ENCODE results near the gene EMC1.
"Not testable (repeated sequence)": the region's sequence is repeated elsewhere in the genome, so short reads cannot be mapped to it uniquely, and the experiment has no call there.

Gene EMC1

DNA sequence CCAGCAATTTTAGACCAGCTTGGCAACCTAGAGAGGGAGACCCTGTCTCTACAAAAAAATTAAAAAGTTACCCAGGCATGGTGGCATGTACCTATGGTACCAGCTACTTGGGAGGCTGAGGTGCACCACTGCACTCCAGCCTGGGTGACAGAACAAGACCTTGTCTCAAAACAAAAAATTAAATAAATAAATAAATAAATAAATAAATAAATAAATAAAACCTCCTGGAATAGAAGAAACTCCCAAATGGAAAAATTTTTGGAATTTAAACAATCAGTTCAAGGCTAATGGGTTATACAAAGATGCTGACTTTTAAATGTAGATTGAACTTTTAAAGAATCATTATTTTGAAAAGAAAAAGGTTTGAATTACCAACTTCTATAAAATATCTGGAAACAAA is 63.5 kb downstream of the EMC1 start:
- DNase-seq (ENCODE audit: low read depth in 1 of 2, low spot score in 1 of 2): no peak

DNA sequence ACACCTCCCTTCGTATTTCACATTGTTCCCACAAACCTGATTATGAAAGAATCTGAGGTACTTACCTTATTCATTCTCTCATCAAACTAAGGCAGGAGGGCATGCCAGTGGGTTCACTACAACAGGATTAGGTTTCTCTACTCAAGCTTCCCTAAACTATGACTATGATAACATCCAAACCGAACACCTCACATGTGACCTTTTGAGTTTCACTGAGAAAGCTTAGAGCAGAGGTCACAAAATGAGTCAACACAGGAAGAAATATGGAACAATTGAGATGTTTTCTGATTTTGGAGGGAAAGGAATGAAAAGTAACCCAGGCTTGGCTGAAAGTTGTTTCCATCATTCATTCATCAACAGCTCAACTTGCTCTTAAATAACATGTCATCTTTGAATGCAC is 65.3 kb downstream of the EMC1 start:
- DNase-seq (ENCODE audit: low read depth in 1 of 2, low spot score in 1 of 2): no peak

More for the DNA sequence above, 63.5 kb downstream of the EMC1 start:
- Histone ChIP-seq H3K27me3 (ENCODE audit: insufficient read depth, poor library complexity, severe bottlenecking) (no peaks in the 10 kb centered on the region), H3K4me3 (replicated peaks; ENCODE audit: insufficient read depth, low read length) (no peak overlapping the region), H3K27ac (replicated peaks) (no peak overlapping the region)
- TF ChIP-seq, protein P1, sequence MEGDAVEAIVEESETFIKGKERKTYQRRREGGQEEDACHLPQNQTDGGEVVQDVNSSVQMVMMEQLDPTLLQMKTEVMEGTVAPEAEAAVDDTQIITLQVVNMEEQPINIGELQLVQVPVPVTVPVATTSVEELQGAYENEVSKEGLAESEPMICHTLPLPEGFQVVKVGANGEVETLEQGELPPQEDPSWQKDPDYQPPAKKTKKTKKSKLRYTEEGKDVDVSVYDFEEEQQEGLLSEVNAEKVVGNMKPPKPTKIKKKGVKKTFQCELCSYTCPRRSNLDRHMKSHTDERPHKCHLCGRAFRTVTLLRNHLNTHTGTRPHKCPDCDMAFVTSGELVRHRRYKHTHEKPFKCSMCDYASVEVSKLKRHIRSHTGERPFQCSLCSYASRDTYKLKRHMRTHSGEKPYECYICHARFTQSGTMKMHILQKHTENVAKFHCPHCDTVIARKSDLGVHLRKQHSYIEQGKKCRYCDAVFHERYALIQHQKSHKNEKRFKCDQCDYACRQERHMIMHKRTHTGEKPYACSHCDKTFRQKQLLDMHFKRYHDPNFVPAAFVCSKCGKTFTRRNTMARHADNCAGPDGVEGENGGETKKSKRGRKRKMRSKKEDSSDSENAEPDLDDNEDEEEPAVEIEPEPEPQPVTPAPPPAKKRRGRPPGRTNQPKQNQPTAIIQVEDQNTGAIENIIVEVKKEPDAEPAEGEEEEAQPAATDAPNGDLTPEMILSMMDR (IDR thresholded peaks at IDR 0.05; ENCODE audit: insufficient read depth, low read length): no peak
- no peak for TF ChIP-seq GABPA (IDR thresholded peaks at IDR 0.05; ENCODE audit: low read depth)
- TF ChIP-seq POLR2AphosphoS5 (IDR thresholded peaks at IDR 0.05; ENCODE audit: low read depth): no peak
- no peak for TF ChIP-seq SPI1 (IDR thresholded peaks at IDR 0.05; ENCODE audit: borderline replicate concordance, low read depth)
- TF ChIP-seq, protein P2, sequence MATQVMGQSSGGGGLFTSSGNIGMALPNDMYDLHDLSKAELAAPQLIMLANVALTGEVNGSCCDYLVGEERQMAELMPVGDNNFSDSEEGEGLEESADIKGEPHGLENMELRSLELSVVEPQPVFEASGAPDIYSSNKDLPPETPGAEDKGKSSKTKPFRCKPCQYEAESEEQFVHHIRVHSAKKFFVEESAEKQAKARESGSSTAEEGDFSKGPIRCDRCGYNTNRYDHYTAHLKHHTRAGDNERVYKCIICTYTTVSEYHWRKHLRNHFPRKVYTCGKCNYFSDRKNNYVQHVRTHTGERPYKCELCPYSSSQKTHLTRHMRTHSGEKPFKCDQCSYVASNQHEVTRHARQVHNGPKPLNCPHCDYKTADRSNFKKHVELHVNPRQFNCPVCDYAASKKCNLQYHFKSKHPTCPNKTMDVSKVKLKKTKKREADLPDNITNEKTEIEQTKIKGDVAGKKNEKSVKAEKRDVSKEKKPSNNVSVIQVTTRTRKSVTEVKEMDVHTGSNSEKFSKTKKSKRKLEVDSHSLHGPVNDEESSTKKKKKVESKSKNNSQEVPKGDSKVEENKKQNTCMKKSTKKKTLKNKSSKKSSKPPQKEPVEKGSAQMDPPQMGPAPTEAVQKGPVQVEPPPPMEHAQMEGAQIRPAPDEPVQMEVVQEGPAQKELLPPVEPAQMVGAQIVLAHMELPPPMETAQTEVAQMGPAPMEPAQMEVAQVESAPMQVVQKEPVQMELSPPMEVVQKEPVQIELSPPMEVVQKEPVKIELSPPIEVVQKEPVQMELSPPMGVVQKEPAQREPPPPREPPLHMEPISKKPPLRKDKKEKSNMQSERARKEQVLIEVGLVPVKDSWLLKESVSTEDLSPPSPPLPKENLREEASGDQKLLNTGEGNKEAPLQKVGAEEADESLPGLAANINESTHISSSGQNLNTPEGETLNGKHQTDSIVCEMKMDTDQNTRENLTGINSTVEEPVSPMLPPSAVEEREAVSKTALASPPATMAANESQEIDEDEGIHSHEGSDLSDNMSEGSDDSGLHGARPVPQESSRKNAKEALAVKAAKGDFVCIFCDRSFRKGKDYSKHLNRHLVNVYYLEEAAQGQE (IDR thresholded peaks at IDR 0.05; ENCODE audit: insufficient replicate concordance, low read depth): no peak

DNA sequence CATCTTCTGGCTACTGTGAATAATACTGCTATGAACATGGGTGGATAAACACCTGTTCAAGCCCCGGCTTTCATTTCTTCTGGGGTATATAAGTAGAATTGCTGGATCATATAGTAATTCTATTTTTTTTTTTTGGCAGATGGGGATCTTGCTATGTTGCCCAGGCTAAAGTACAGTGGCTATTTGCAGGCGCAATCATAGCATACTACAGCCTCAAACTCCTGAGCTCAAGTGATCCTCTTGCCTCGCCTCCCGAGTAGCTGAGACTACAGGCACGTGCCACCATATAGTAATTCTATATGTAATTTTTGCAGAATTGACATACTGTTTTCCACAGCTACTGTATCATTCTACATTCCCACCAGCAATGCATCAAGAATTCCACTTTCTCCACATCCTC is 69.1 kb downstream of the EMC1 start:
- TF ChIP-seq SPI1 (IDR thresholded peaks at IDR 0.05; ENCODE audit: borderline replicate concordance, low read depth) (no peak), GABPA (IDR thresholded peaks at IDR 0.05; ENCODE audit: low read depth) (no peak)
- TF ChIP-seq, protein P2 (IDR thresholded peaks at IDR 0.05; ENCODE audit: insufficient replicate concordance, low read depth): no peak
- H3K27me3 ChIP-seq (ENCODE audit: insufficient read depth, poor library complexity, severe bottlenecking): no peaks in the 10 kb centered on the region
- no peak for DNase-seq (ENCODE audit: low read depth in 1 of 2, low spot score in 1 of 2)
- no peak overlapping the region for H3K4me3 ChIP-seq (replicated peaks; ENCODE audit: insufficient read depth, low read length)
- no peak overlapping the region for H3K27ac ChIP-seq (replicated peaks)

More for the DNA sequence above, 65.3 kb downstream of the EMC1 start:
- no peak for TF ChIP-seq POLR2AphosphoS5 (IDR thresholded peaks at IDR 0.05; ENCODE audit: low read depth)
- TF ChIP-seq SPI1 (IDR thresholded peaks at IDR 0.05; ENCODE audit: borderline replicate concordance, low read depth): no peak
- no peak for TF ChIP-seq GABPA (IDR thresholded peaks at IDR 0.05; ENCODE audit: low read depth)
- TF ChIP-seq, protein P1 (IDR thresholded peaks at IDR 0.05; ENCODE audit: insufficient read depth, low read length): no peak
- TF ChIP-seq, protein P2 (IDR thresholded peaks at IDR 0.05; ENCODE audit: insufficient replicate concordance, low read depth): no peak
- Histone ChIP-seq H3K4me3 (replicated peaks; ENCODE audit: insufficient read depth, low read length) (no peak overlapping the region), H3K27me3 (ENCODE audit: insufficient read depth, poor library complexity, severe bottlenecking) (no peaks in the 10 kb centered on the region), H3K27ac (replicated peaks) (no peak overlapping the region)

DNA sequence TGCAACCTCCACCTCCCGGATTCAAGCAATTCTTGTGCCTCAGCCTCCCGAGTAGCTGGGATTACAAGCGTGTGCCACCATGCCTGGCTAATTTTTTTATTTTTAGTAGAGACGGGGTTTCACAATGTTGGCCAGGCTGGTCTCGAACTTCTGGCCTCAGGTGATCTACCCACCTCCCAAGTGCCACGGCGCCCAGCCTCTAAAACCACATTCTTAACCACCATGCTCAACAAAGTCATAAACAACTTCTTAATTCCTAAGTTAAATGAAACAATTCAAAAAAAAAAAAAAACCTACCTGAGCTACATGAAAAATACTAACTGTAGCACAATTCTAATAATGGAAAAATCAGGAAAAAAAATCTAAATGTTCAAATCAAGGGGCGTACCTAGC is 71.1 kb downstream of the EMC1 start:
- not testable (repeated sequence) for H3K27me3 ChIP-seq (ENCODE audit: insufficient read depth, poor library complexity, severe bottlenecking); H3K27ac ChIP-seq (replicated peaks); DNase-seq (ENCODE audit: low read depth in 1 of 2, low spot score in 1 of 2); H3K4me3 ChIP-seq (replicated peaks; ENCODE audit: insufficient read depth, low read length)

All from HL-60 (cell line).